Endothelial cell of umbilical vein (primary cell): ENCODE measurements around the gene NAA11. TPM values are rescaled to one million over a fixed set of nuclear protein-coding genes. Genes with fewer than 3 reads are reported as not detected.

Experiments used
- BruUV-seq: library from RNA; stranded (reverse); fragments of 400-500 nt; replicated peaks from 2 replicates; lab custom pipeline; 2021; lab: Mats Ljungman, UMichigan
- CTCF ChIA-PET: fragments of 300-600, 350-600 bp; sonication (Branson Sonifier 250); formaldehyde crosslinking; loops from one replicate; lab custom pipeline; 2021; ENCODE audit warnings: antibody characterized with exemption, inconsistent platforms; lab: Charles Lee
- POLR2A ChIA-PET: fragments of 300-600, 350-600 bp; sonication (Branson Sonifier 250); formaldehyde crosslinking; loops from one replicate; lab custom pipeline; 2021; ENCODE audit warnings: antibody characterized with exemption, inconsistent platforms; lab: Charles Lee
- DNase-seq: peaks from one replicate; pipeline ENCODE4 v3.0.0-alpha.2; 2011; ENCODE audit warnings: low read depth, low spot score
- FAIRE-seq: peaks from 2 replicates; lab custom pipeline; 2011; peaks lifted over from hg19 to GRCh38; lab: Jason Lieb, UNC
- H2AFZ ChIP-seq: 2 replicates; pipeline ENCODE4 v1.6.0; 2012; ENCODE audit warnings: low read depth, low read length, control low read depth, inconsistent platforms
- H3K27ac ChIP-seq: 2 replicates; pipeline ENCODE4 v1.5.1; 2011; ENCODE audit warnings: low read depth, mild to moderate bottlenecking, control low read depth, low read length, moderate library complexity; ENCODE audit not compliant: insufficient read depth
- H3K27me3 ChIP-seq, 2 experiments: 2 replicates each; pipeline versions ENCODE4 v1.6.0 to v1.6.1; 2011; ENCODE audit warnings: low read length in 2 of 2, mixed read lengths in 1 of 2; ENCODE audit not compliant: control insufficient read depth in 2 of 2, insufficient read depth in 2 of 2
- H3K36me3 ChIP-seq, 2 experiments: 2 replicates in 1 of 2; 3 replicates in 1 of 2; pipeline ENCODE4 v1.5.1; 2011; ENCODE audit warnings: low read length in 2 of 2, mild to moderate bottlenecking in 1 of 2, moderate library complexity in 1 of 2; ENCODE audit not compliant: control insufficient read depth in 2 of 2, insufficient read depth in 2 of 2; ENCODE audit errors: extremely low read depth in 1 of 2
- H3K4me1 ChIP-seq: 3 replicates; pipeline ENCODE4 v1.5.1; 2011; ENCODE audit warnings: mild to moderate bottlenecking, low read length; ENCODE audit not compliant: control insufficient read depth, insufficient read depth; ENCODE audit errors: extremely low read depth
- H3K4me2 ChIP-seq: 2 replicates; pipeline ENCODE4 v1.6.1; 2011; ENCODE audit warnings: low read length, control low read depth, mixed read lengths; ENCODE audit not compliant: insufficient read depth
- H3K4me3 ChIP-seq, 3 experiments: fragments of 200-600 bp in 1 of 3; sonication (generic), shearing (Covaris generic) in 1 of 3; replicated peaks in 1 of 3; 2 replicates each; pipeline ENCODE4 v1.5.1; 2011 to 2016; ENCODE audit warnings: control low read depth in 3 of 3, low read length in 3 of 3, mild to moderate bottlenecking in 2 of 3, inconsistent platforms in 1 of 3, low read depth in 1 of 3, moderate library complexity in 1 of 3; ENCODE audit not compliant: insufficient read depth in 1 of 3
- H3K79me2 ChIP-seq: 2 replicates; pipeline ENCODE4 v1.6.0; 2012; ENCODE audit warnings: low read length, inconsistent platforms; ENCODE audit not compliant: control insufficient read depth, insufficient read depth
- H3K9ac ChIP-seq: replicated peaks from 2 replicates; pipeline ENCODE3; 2011; ENCODE audit warnings: low read length, control low read depth; ENCODE audit not compliant: insufficient read depth; ENCODE audit errors: extremely low read depth
- H3K9me1 ChIP-seq: replicated peaks from 3 replicates; pipeline ENCODE4 v1.6.0; 2011; ENCODE audit warnings: mild to moderate bottlenecking, low read length; ENCODE audit not compliant: control insufficient read depth, insufficient read depth; ENCODE audit errors: extremely low read depth
- H3K9me3 ChIP-seq: replicated peaks from 2 replicates; pipeline ENCODE4 v1.5.1; 2012; ENCODE audit warnings: low read length, inconsistent platforms; ENCODE audit not compliant: control insufficient read depth, insufficient read depth
- H4K20me1 ChIP-seq: replicated peaks from 2 replicates; pipeline ENCODE3; 2011; ENCODE audit warnings: mild to moderate bottlenecking, low read length; ENCODE audit not compliant: control insufficient read depth, insufficient read depth; ENCODE audit errors: extremely low read depth
- CTCF ChIP-seq, 2 donors: IDR thresholded peaks; 1 replicate in 1 of 2; 2 replicates in 1 of 2; pipeline ENCODE4 v1.5.1; 2011; ENCODE audit warnings: low read length in 2 of 2, mild to moderate bottlenecking in 2 of 2, moderate library complexity in 2 of 2, control low read depth in 1 of 2, inconsistent platforms in 1 of 2, low read depth in 1 of 2; ENCODE audit not compliant: insufficient read depth in 1 of 2; ENCODE audit errors: extremely low read depth in 1 of 2
- EZH2 ChIP-seq: IDR thresholded peaks from 2 replicates; pipeline ENCODE4 v1.6.1; 2012; ENCODE audit warnings: borderline replicate concordance, low read depth, mild to moderate bottlenecking, moderate library complexity, low read length, inconsistent platforms; ENCODE audit not compliant: severe bottlenecking
- FOS ChIP-seq: IDR thresholded peaks from 2 replicates; pipeline ENCODE4 v1.6.1; 2011; ENCODE audit warnings: mild to moderate bottlenecking, low read length, moderate library complexity, borderline replicate concordance; ENCODE audit not compliant: insufficient read depth
- GATA2 ChIP-seq: IDR thresholded peaks from 2 replicates; pipeline ENCODE4 v1.7.0; 2011; ENCODE audit warnings: low read depth, mild to moderate bottlenecking, moderate library complexity, mixed read lengths, low read length; ENCODE audit not compliant: insufficient read length, insufficient read depth
- JUN ChIP-seq: IDR thresholded peaks from 2 replicates; pipeline ENCODE4 v1.6.1; 2011; ENCODE audit warnings: borderline replicate concordance, low read depth; ENCODE audit not compliant: insufficient read length, insufficient read depth
- MAX ChIP-seq: IDR thresholded peaks from 2 replicates; pipeline ENCODE4 v1.6.1; 2011; ENCODE audit not compliant: insufficient read depth, insufficient read length
- MYC ChIP-seq: IDR thresholded peaks from one replicate; pipeline ENCODE4 v1.6.1; 2011; ENCODE audit warnings: mild to moderate bottlenecking, low read depth, low read length
- POLR2A ChIP-seq: IDR thresholded peaks from 2 replicates; pipeline ENCODE4 v1.6.1; 2012; ENCODE audit warnings: low read depth, mild to moderate bottlenecking, control low read depth, low read length
- POLR2AphosphoS5 ChIP-seq: IDR thresholded peaks from 2 replicates; pipeline ENCODE4 v1.6.1; 2012; ENCODE audit warnings: low read depth, mild to moderate bottlenecking, control low read depth, low read length, moderate library complexity; ENCODE audit not compliant: insufficient read depth
- dilution Hi-C: fragments of 300-500 bp; cut with MboI; formaldehyde crosslinking; loops from one replicate; pipeline ENCODE4 v1.15.0; 2019; ENCODE audit warnings: low sequenced_read_pairs; ENCODE audit not compliant: extremely low pct_ligation_motif_present
- intact Hi-C: fragments of 100-400 bp; cut with micrococcal nuclease; formaldehyde crosslinking; loops from one replicate; pipeline ENCODE4 v1.10.0; 2022
- polyA plus RNA-seq, 4 experiments: library from polyadenylated mRNA; depleted of rRNA in 3 of 4; stranded (reverse) in 3 of 4; unstranded in 1 of 4; fragments of >200 nt; gene quantifications; 2 replicates each; pipeline versions ENCODE4 v1.2.1 to v1.2.3, GENCODE V29; 2011 to 2012; ENCODE audit warnings: missing spikeins in 1 of 4
- total RNA-seq: library from RNA; stranded (reverse); gene quantifications from 2 replicates; pipeline ENCODE4 v1.2.3, GENCODE V29; 2021

NAA11 gene
- total and polyA plus RNA-seq, 2 donors (not counting 3 experiments of a cell fraction or from before 2014, with no cell fraction given), result not detected

GRCh38 chr4:79348405-79348804, 22.5 kb upstream of the NAA11 start:
- H2AFZ ChIP-seq, result no peak overlapping the region
- H3K4me3 ChIP-seq, result no peak overlapping the region
- no peaks in the 10 kb centered on the region for H3K36me3 ChIP-seq
- H3K4me2 ChIP-seq, result no peak overlapping the region
- H3K9me1 ChIP-seq, result no peaks in the 10 kb centered on the region
- ChIA-PET CTCF (no interaction called here), POLR2A (no interaction called here)
- intact Hi-C loops, result no loop called here
- no peak overlapping the region for H3K9ac ChIP-seq
- BruUV-seq, result no TSS peak
- FAIRE-seq (no peak), DNase-seq (no peak)
- no peaks in the 10 kb centered on the region for H3K4me1 ChIP-seq
- H3K9me3 ChIP-seq, result no peaks in the 10 kb centered on the region
- H3K79me2 ChIP-seq, result no peaks in the 10 kb centered on the region
- H3K27ac ChIP-seq, result no peak overlapping the region
- no peak for TF ChIP-seq GATA2
- TF ChIP-seq EZH2, result no peak
- TF ChIP-seq CTCF (IDR thresholded peaks at IDR 0.05; ENCODE audit: extremely low read depth in 1 of 2, insufficient read depth in 1 of 2, low read depth in 1 of 2, low read length in 2 of 2), result no peak
- TF ChIP-seq MYC, result no peak
- no peak for TF ChIP-seq JUN
- no peak for TF ChIP-seq POLR2AphosphoS5
- no peak for TF ChIP-seq FOS
- no peak for TF ChIP-seq POLR2A
- no peak for TF ChIP-seq MAX
- dilution Hi-C loops, result no loop called here
- no peaks in the 10 kb centered on the region for H3K27me3 ChIP-seq
- no peaks in the 10 kb centered on the region for H4K20me1 ChIP-seq
